Stimulated activated effector memory CD8-positive, alpha-beta T cell treated with anti-CD3 and anti-CD28 coated beads, Interleukin-12 subunit alpha, Interleukin-12 subunit beta, amount 100 ng/mL, for 72 hours (primary cell): ENCODE results near the gene ITGB5.

Source experiments
- ATAC-seq: fragments of 150-1000 bp; cut with Tn5 transposase; 2 replicates; pipeline ENCODE4 v1.10.0; 2021
- DNase-seq, 2 donors: peaks; one replicate each; pipeline ENCODE4 v3.0.0; 2021 to 2022; ENCODE audit warnings: low spot score in 2 of 2
- H3K27ac Mint-ChIP-seq: one replicate; pipeline ENCODE4 v1.8.0; 2022; ENCODE audit warnings: mild to moderate bottlenecking, mixed read lengths
- H3K36me3 Mint-ChIP-seq: one replicate; pipeline ENCODE4 v1.8.0; 2022; ENCODE audit warnings: mild to moderate bottlenecking, mixed read lengths
- H3K4me1 Mint-ChIP-seq: one replicate; pipeline ENCODE4 v1.8.0; 2022; ENCODE audit warnings: mixed read lengths
- H3K4me3 Mint-ChIP-seq: one replicate; pipeline ENCODE4 v1.8.0; 2022; ENCODE audit warnings: mild to moderate bottlenecking, mixed read lengths
- H3K9me3 Mint-ChIP-seq: one replicate; pipeline ENCODE4 v1.8.0; 2022; ENCODE audit warnings: mixed read lengths

Gene ITGB5

GRCh38 chr3:124823206-124823605 lies 64.0 kb downstream of the ITGB5 start:
- no peak overlapping the region for H3K4me3 Mint-ChIP-seq
- H3K9me3 Mint-ChIP-seq: no peaks in the 10 kb centered on the region
- DNase-seq (no peak), ATAC-seq (no peak)
- no peaks in the 10 kb centered on the region for H3K36me3 Mint-ChIP-seq
- H3K27ac Mint-ChIP-seq: no peak overlapping the region
- H3K4me1 Mint-ChIP-seq: no peaks in the 10 kb centered on the region

- DNase-seq (no peak), ATAC-seq (no peak)
- H3K36me3 Mint-ChIP-seq: no peaks in the 10 kb centered on the region
- H3K27ac Mint-ChIP-seq: no peak overlapping the region
- no peak overlapping the region for H3K4me3 Mint-ChIP-seq
- no peaks in the 10 kb centered on the region for H3K4me1 Mint-ChIP-seq
- no peaks in the 10 kb centered on the region for H3K9me3 Mint-ChIP-seq
These were observed 65.8 kb downstream of the ITGB5 start for GRCh38 chr3:124821356-124821755.

DNA sequence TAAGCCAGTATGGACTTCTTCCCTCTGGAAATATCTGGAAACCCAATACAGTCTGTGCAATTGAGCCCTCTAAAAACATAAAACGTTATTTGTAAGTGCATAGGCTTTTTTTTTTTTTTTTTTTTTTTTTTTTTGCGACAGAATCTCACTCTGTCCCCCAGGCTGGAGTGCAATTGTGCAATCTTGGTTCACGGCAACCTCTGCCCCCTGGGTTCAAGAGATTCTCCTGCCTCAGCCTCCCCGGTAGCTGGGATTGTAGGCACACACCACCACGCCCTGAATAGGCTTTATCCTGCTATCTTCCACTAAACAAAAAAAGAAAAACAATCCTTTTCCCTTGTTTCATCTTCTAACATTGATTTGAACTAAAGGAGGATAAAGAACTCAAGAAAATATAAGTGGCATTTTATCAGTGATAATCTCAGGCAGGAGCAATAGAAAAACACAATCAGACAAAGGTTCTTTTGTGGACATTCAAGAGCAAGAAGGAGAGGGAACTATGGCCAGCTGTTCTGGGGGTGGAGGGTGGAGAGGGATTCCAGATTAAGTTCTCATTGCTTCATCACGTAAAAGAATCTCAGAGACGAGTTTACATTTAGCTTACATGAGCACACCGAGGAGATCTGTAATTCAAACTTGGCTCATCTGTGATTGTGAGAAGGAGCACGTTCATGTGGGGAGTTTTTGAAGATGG lies 68.6 kb downstream of the ITGB5 start:
- H3K36me3 Mint-ChIP-seq: no peaks in the 10 kb centered on the region
- no peaks in the 10 kb centered on the region for H3K4me1 Mint-ChIP-seq
- no peak for DNase-seq
- H3K27ac Mint-ChIP-seq: no peak overlapping the region
- H3K4me3 Mint-ChIP-seq: no peak overlapping the region
- no peak for ATAC-seq
- no peaks in the 10 kb centered on the region for H3K9me3 Mint-ChIP-seq

- Mint-ChIP-seq H3K9me3 (no peaks in the 10 kb centered on the region), H3K4me1 (no peaks in the 10 kb centered on the region), H3K36me3 (no peaks in the 10 kb centered on the region), H3K4me3 (no peak overlapping the region), H3K27ac (no peak overlapping the region)
- DNase-seq (no peak), ATAC-seq (no peak)
These were observed 70.1 kb downstream of the ITGB5 start for GRCh38 chr3:124817079-124817478.

- no peak for DNase-seq
- Mint-ChIP-seq H3K27ac (no peak overlapping the region), H3K4me3 (no peak overlapping the region), H3K4me1 (no peaks in the 10 kb centered on the region), H3K36me3 (no peaks in the 10 kb centered on the region), H3K9me3 (no peaks in the 10 kb centered on the region)
- ATAC-seq: no peak
These were observed 71.0 kb downstream of the ITGB5 start for GRCh38 chr3:124816206-124816605.

- no peaks in the 10 kb centered on the region for H3K36me3 Mint-ChIP-seq
- DNase-seq: no peak
- no peak overlapping the region for H3K27ac Mint-ChIP-seq
- no peaks in the 10 kb centered on the region for H3K4me1 Mint-ChIP-seq
- H3K9me3 Mint-ChIP-seq: no peaks in the 10 kb centered on the region
- H3K4me3 Mint-ChIP-seq: no peak overlapping the region
- no peak for ATAC-seq
These were observed 71.4 kb downstream of the ITGB5 start for GRCh38 chr3:124815781-124816180.

GRCh38 chr3:124814620-124815421 lies 72.3 kb downstream of the ITGB5 start:
- H3K36me3 Mint-ChIP-seq: no peaks in the 10 kb centered on the region
- no peak overlapping the region for H3K4me3 Mint-ChIP-seq
- no peaks in the 10 kb centered on the region for H3K9me3 Mint-ChIP-seq
- no peak for ATAC-seq
- DNase-seq: no peak
- H3K4me1 Mint-ChIP-seq: no peaks in the 10 kb centered on the region
- no peak overlapping the region for H3K27ac Mint-ChIP-seq

- H3K4me1 Mint-ChIP-seq: no peaks in the 10 kb centered on the region
- H3K9me3 Mint-ChIP-seq: no peaks in the 10 kb centered on the region
- no peak overlapping the region for H3K4me3 Mint-ChIP-seq
- no peak for DNase-seq
- H3K27ac Mint-ChIP-seq: no peak overlapping the region
- no peaks in the 10 kb centered on the region for H3K36me3 Mint-ChIP-seq
- no peak for ATAC-seq
These were observed 73.6 kb downstream of the ITGB5 start for GRCh38 chr3:124813541-124813940.

GRCh38 chr3:124812291-124813265 lies 74.6 kb downstream of the ITGB5 start:
- Mint-ChIP-seq H3K27ac (no peak overlapping the region), H3K9me3 (no peaks in the 10 kb centered on the region), H3K4me1 (no peaks in the 10 kb centered on the region), H3K36me3 (no peaks in the 10 kb centered on the region), H3K4me3 (no peak overlapping the region)
- ATAC-seq (peak; percentile 52), DNase-seq (no peak)

GRCh38 chr3:124811436-124811835 lies 75.7 kb downstream of the ITGB5 start:
- Mint-ChIP-seq H3K36me3 (no peaks in the 10 kb centered on the region), H3K4me1 (no peaks in the 10 kb centered on the region), H3K4me3 (no peak overlapping the region), H3K27ac (no peak overlapping the region), H3K9me3 (no peaks in the 10 kb centered on the region)
- DNase-seq: no peak
- ATAC-seq: no peak

DNA sequence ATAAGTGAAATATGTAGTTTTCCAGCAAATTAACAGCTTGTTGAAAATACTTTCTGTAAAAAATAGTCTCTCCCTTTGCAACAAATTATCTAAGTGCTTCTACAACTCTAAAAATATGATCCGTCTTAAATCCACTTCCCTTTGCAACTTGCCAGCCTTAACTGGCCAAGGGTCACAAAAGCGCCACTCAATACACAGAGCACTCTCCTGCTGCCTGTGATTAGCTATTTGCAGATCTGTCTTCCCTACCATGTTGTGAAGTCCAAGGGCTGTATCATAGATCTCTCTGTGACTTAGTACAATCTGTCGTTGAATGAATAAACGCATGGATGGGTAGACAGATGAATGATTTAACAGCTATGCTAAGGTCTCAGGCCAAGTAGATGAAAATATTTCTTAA lies 76.2 kb downstream of the ITGB5 start:
- ATAC-seq (no peak), DNase-seq (no peak)
- Mint-ChIP-seq H3K36me3 (no peaks in the 10 kb centered on the region), H3K4me3 (no peak overlapping the region), H3K4me1 (no peaks in the 10 kb centered on the region), H3K27ac (no peak overlapping the region), H3K9me3 (no peaks in the 10 kb centered on the region)

DNA sequence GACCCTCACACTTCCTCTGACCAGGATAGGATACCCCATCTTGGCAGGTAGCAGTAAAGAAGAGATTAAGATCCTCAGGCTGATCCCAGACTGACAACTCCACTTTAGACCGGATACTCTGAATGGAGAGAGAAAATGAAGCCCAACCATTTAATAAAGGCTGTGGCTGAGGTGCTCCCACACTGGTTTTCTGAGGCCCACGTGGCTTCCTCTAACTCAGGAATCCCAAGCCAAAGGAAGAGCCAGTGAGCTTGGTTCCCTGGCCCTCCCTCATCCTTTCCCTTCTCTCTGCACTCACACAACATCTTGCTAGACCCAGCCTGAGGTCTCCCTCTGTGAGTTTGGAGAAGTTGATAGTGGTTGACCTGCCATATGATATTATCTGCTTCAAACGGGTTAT lies 78.1 kb downstream of the ITGB5 start:
- Mint-ChIP-seq H3K36me3 (no peaks in the 10 kb centered on the region), H3K4me3 (no peak overlapping the region), H3K9me3 (no peaks in the 10 kb centered on the region), H3K27ac (no peak overlapping the region), H3K4me1 (peaks cover 5% of the 10 kb centered on the region)
- DNase-seq (no peak), ATAC-seq (no peak)

DNA sequence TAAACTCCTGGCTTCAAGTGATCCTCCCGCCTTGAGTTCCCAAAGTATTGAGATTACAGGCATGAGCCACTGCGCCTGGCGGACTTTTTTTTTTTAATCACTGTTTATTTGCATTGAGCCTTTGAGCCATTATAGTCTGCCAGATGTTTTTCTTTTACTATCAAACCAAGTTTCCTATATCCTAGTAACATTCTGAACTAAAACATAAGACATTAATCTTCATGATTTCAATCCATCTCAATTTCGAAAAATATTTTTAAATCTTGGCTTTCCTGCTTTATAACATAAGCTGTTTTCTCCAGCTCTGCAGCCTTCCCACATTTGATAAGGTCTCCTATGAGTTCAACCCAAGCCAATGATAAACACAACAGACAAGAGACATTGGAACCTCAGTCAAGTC lies 81.5 kb downstream of the ITGB5 start:
- ATAC-seq: no peak
- no peak for DNase-seq
- H3K4me1 Mint-ChIP-seq: peaks cover 5% of the 10 kb centered on the region

DNA sequence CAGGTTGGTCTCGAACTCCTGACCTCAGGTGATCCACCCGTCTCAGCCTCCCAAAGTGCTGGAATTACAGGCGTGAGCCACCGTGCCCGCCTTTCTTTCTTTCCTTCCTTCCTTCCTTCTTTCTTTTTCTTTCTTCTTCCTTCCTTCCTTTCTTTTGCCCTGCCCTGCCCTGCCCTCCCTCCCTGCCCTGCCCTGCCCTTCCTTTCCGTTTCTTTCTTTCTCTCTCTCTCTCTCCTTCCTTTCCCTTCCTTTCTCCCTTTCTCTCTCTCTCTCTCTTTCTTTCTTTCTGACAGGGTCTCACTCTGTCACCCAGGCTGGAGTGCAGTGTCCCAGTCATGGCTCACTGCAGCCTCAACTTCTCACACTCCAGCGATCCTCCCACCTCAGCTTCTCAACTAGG lies 82.3 kb downstream of the ITGB5 start:
- no peak for ATAC-seq
- Mint-ChIP-seq H3K4me3 (no peak overlapping the region), H3K4me1 (peaks cover 5% of the 10 kb centered on the region), H3K36me3 (no peaks in the 10 kb centered on the region), H3K9me3 (no peaks in the 10 kb centered on the region), H3K27ac (no peak overlapping the region)
- no peak for DNase-seq

More for the DNA sequence above, 81.5 kb downstream of the ITGB5 start:
- Mint-ChIP-seq H3K4me3 (no peak overlapping the region), H3K36me3 (no peaks in the 10 kb centered on the region), H3K9me3 (no peaks in the 10 kb centered on the region), H3K27ac (no peak overlapping the region)

GRCh38 chr3:124802702-124803101 lies 84.5 kb downstream of the ITGB5 start:
- Mint-ChIP-seq H3K4me1 (peaks cover 5% of the 10 kb centered on the region), H3K9me3 (no peaks in the 10 kb centered on the region), H3K27ac (no peak overlapping the region), H3K4me3 (no peak overlapping the region), H3K36me3 (no peaks in the 10 kb centered on the region)
- DNase-seq (no peak), ATAC-seq (no peak)
